DLD1 (cell line): Measurements from ENCODE around the gene PPP1R3C.

Source experiments
- in situ Hi-C: cut with HindIII; loops from 2 replicates; pipeline ENCODE4 v1.10.0; 2017; ENCODE audit warnings: low sequenced_read_pairs

The PPP1R3C gene

DNA sequence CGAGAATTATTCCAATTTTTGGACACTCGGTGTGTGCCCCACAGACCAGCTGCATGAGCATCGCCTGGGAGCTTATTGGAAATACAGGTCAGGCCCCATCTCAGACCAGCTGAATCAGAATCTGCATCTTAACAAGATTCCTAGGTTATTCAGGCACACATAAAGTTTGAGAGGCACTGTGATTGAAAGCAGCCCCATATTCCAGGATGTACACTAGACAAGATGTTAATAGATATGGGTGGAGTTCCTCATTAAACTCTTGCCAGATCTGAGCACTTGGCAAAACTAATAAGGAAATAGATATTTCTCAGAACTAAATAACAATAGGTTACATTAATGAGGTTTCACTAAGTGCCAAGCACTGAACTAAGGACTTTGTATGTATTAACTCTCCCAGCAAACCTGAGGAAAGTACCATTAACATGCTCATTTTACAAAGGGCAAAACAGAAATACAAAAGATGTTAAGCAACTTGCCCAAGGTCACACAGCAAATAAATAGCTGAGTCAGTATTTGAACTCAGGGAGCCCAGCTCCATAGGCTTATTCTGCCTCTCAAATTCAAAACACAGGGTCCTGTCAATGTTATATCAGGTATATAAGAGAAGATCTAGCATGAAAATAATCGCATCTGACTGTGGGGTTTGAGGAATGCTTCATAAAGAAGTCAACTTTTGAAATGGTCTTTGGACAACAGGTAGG, 29.9 kb downstream of the PPP1R3C start:
- in situ Hi-C loops = no loop called here

DNA sequence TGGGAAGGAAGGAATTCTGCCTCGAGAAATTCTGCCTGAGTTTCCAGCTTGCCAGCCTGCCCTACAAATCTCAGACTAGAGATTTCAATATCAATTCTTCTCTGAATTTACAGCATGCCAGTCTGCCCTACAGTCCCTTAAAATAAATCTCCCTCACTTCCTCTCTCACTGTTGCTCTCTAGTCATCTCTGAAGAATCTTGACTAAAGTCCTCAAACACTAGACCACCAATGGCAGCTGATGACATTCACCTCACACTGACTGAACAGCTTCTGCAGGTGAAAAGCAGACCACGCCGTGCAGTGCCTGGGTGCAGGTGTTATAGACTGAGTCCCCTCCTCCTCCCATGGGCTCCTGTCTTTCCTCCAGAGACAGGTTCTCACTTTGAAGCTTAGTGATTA, 30.4 kb downstream of the PPP1R3C start:
- in situ Hi-C loops = no loop called here

DNA sequence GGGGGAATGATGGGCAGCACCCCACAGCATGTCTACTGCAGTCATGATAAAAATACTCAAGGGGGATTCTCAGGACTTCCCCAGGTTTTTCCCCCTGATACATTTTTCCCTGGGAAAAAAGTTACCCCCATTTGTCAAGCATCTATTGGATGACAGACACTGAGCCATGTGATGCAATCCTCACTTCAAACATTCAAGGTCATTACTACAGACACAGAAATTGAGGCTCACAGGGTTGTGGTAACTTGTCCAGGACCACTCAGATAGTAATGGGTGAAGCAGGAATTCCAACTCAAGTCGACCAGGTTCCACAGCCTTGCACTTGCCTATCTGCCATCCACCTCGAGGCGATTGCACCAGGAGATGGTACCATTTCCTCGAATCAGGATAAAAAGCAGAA, 31.7 kb downstream of the PPP1R3C start:
- in situ Hi-C loops = no loop called here

DNA sequence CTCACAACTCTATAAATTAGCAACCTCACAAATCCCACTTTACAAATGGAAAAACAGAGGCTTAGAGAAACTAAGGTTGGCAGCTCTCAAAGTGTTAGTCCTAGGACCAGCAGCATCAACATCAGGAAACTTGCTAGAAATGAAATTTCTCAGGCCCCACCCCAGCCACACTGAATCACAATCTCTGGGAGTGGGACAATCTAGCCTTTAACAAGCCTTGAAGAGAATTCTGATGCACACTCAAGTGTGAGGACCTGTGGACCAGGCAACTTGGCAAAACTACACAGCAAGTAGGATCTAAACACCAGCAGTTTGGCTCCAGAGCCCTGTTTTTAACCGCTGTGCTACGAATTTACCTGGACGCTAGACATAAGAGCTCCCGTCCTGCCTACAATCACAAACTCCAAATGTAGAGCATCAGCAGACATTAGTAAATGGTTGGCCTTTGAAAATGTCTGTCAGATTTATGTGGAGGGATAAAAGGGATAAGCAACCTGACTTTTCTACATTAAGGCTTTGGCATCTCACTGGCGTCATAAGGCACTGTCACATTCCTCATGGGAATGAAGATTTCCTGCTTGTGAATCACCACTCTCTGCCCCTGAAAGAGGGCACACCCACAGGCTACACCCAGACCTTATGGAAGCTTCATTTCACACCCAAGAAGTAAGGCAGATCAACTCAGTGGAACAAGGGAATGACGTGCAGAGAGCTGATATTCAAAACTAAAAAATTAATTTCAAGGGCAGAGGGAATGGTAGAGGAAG, 34.5 kb downstream of the PPP1R3C start:
- in situ Hi-C loops = no loop called here

DNA sequence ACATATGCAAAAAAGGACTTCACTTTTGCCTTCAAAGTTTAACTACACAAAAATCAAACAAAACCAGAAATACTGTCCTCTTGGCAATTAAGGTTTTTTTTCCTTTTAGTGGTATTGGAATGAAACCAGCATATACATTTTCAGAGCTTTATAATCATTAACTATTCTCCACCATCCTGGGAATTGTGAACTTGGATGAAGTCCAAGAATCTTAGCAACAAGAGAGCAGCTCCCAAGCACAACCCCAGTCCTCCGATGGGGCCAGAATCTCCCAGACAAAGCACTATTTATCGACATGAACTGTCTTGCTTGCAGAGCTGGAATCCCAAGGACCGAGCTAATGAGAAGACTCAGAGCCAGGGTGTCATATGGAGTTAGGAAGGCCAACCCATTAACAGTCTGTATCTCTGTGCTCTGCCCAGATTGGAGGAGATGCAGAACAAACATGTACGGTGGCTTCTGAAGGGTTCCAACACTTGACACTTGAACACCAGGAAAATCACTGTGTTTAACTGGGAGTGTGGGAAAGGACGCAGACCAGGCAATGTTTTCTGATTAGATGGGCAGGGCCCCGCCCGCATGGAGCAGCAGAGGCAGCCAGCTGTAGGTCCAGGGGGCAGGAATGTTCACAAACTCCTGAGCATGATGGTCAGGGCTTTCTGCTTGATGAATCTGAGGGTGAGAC, 35.5 kb downstream of the PPP1R3C start:
- in situ Hi-C loops = no loop called here

DNA sequence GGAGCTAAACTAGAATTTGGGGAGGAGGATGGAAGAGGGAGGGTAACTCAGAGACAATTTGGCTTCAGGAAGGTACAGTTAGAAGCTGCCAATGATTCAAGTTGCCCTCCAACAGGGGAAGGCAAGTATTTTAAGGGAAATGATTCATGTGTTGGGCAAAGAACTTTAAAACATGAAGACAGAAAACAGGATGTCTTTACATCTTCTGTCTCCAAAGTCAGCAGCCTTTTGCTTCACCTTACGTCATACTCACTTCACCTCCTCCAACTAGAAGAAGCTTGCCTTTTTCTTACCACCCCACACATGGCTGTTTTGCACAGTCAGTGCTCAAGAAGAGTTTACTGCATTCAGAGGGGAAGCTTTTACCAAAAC, 36.1 kb downstream of the PPP1R3C start:
- in situ Hi-C loops = no loop called here

DNA sequence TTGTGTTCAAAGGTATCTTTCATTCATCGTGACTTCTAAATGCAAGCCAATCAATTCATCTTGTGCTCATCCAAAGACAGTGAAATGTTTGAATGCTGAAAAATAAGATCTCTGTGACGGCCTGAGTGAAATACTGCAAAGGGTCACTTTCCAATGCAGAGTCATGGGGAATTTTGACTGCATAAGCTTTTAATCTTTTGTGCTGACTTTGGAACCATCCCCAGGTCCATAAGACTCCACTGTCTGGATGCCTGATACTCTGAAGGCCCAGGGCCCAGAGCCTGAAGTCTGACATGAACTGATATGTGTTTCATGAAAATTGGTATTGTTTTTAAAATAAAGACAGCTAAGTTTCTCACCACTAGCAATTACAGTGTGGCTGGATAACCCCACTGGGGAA, 39.0 kb downstream of the PPP1R3C start:
- in situ Hi-C loops = no loop called here

DNA sequence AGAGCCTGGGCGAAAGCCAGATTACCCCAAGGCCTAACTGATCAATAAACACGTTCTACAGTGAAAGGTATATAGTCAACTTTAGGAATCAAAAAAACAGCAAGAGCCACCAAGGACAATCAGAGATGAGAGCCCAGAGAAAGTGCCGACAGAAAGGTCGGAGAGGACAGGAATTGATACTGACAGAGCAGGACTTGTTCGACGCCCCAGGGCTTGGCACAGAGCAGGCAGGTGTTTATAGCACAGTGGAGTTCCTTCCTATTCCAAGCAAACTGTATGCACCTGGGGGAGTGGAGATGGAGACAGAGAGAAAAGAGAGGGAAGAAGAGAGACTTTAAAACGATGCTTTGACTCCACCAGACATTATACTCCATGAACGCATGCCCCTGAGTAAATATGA, 39.5 kb downstream of the PPP1R3C start:
- in situ Hi-C loops = no loop called here

DNA sequence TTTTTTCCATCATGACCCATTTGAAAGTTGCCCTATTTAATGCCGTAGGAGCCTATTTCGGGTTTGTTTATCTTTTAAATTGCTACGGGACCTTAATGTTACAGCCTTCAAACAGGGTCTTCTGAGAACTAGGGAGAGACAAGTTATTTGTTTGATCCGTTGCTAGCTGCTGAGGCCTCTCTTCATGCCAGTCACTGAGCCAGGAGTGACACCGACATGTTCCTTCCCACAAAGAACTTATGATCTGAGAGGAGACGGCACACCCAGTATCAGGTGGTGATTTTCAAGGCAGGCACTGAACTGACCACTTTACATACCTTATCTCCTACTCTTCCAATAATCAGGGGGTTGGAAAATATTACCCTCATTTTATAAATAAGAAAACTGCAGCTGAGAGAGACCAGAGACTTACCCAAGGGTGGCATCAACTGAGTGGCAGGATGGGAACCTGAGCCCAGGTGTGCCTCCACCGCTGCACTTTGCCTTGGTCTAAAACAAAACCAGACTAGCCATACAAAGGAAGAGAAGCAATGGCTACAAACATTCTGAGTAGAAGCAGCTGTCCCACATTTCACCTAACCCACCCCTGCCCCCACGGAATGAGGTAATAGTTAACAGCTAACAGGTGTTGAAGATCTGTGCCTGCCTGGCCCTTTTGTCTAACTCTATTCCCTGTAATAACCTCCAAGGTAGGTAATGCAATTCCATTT, 40.5 kb downstream of the PPP1R3C start:
- in situ Hi-C loops = no loop called here

DNA sequence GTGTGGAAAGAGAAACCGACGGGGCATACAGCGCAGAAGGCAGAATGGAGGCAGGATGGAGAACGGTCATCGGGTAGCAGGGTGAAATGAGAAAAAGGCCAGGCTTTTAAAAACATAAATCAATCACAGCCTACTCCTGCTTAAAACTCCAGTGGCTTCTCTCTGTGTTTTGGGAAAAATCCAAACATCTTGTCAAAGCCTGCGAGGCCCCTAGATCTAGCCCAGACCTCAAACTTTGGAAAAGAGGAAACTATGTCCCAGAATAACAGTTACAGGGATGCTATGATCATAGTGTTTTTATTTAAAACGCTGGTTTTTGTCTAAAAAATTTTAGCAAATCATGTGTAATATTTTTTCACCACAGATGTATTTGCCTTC, 41.1 kb downstream of the PPP1R3C start:
- in situ Hi-C loops = no loop called here

DNA sequence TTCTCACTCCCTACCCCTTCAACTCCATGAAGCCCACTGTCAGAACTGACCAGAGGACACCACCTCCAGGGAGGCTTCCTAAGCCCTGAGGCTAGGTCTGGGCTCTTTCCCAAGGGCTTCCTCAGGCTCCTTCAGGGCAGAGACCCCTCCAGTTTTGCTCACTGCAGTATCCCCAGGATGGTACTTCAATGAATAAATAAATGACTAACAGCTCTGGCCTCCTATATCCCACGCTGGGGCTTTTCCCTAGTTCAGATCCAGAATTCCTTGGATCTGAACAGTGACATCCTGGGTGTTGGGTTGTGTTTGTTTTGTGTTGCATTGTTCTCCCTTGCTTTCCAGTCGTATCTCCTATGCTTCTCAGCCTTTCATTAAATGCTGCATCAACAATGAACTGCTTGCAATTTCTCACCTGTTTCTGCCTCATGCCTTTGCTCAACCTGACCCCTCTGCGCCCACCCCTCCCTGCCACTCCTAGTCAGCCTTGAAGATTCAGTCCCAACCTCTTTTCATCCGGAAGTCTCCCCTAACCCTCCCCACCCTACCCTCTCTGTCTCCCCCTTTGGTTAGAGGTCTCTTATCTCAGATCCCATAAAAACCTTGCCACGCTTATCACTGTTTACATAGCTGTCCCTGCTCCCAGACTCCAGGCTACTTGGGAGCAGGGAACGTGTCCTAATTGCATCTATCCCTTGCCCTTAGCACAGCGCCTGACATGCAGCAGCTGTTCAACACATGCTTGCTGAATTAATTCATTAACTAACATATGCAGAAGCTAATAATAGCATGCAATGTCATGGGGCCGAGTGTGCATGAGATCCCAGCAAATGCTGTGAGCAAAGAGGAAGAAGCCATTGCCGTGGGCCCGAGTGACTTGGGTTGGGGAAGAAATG, 41.7 kb downstream of the PPP1R3C start:
- in situ Hi-C loops = no loop called here

DNA sequence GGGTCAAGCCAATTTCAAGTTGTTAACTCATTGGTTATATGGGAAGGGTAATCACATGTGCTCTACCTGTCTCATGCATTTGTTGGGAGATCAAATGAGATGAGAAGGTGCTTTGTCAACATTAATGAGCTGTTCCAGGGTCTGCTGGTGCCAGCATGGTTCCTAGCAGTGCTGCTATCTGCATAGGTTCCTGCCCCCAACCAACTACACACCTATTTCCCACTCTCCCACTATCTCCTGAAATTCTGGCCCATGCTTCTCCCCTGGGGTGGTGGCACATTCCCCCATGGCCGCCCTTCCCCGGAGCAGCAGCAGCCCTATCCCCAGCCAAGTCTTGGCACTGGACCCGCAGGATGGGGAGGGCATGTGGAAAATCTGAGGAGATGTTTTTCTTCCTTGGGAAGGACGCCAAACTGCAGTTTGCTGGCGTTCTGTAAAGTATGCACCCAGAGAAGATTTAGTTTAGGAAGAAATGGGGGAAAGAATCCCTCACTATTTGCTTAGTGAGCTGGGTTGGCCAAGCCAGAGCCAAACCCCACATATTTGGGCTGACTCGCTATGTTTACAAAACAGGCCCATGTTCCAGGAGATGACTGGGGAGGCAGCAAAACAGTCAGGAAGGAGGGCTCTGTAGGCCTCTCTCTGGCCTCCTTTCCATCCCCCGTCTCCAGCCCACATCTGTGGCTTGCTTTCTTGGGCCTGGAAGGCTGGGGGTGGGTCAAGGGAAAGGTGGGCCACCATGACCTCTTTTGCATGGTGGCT, 42.5 kb downstream of the PPP1R3C start:
- in situ Hi-C loops = no loop called here

DNA sequence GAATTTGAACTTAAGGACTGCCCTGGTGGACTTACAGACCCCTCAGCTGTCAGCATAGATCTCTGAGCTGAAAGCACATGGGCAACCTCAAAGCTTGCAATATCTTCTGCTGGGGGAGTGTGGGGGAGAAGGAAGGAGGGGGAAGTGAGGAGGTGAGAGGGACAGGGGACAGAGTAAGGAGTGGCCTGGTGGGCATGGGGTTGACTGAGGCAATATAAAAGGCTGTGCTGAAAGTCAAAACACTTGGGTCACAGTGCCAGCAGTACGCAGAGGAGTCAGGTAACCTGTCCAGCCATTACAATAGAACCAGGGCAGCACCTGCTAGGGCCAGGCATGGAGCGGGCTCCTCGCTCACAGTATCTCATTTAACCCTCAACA, 43.2 kb downstream of the PPP1R3C start:
- in situ Hi-C loops = no loop called here

DNA sequence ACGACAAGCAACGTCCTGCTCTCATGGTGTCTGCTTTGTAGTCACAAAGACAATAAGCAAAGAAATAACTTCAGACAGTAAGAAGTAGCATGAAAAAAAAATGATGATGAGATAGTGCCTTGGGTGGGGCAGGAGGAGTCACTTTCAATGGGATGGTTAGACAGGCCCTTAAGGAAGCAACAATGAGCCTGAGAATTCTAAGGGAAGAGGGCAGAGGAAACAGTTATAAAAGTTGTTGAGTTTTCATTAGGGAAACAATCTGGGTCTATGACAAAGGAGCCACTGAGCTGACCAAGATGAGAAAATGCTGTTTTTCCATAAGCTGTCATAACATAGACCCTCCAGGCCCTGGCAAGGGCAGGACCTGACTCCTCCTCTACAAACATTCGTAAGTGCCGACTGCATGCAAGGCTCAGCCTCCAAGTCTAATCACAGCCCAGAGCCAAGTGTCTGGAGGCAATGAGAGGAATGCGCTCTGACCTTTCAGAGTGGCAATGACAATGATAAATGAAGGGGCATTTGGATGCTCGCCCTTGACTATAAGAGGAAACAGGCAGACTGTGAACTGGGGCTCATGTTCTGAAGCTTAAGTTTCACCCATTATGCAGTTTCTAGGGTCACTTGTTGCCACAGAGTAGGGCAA, 43.7 kb downstream of the PPP1R3C start:
- in situ Hi-C loops = no loop called here

DNA sequence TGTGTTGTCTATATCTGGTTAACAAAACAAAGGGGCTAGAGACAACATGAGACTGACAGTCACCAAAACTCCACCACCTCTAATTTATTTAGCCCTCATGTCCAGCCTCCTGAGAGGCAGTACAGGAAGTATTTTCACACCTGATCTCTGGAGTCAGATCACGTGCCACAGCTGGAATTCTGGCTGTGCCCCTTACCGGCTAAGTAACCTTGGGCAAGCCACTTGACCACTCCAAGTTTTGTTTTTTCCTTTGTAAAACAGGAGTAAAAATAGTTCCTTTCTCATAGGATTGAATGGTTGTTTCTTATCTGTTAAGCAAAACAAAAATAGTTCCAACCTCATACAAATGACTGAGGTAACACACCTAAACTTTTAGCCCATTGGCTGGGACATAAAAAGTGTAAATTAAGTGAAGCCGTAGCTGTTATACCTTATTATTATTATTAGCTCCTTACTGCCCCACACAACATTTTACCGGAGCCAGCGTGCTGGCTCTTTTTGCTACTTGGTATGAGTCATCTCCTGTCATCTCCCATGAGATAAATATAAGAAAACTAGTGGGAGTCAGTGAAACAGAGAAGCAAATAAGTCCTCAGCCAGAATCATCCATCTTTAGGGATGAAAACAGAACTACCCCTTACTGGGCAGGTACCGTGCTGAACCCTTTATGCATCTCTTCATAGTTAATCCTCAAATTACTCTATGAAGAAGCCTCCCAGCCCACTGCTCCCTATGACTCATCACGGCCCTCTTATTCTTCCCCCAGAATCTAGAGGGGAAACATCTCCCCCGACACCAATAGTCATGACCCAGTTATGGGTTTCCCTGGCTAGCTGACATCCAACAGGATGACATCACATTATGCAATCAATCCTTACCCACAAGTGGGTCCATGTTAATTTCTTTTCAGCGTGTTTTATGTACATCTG, 44.9 kb downstream of the PPP1R3C start:
- in situ Hi-C loops = no loop called here

DNA sequence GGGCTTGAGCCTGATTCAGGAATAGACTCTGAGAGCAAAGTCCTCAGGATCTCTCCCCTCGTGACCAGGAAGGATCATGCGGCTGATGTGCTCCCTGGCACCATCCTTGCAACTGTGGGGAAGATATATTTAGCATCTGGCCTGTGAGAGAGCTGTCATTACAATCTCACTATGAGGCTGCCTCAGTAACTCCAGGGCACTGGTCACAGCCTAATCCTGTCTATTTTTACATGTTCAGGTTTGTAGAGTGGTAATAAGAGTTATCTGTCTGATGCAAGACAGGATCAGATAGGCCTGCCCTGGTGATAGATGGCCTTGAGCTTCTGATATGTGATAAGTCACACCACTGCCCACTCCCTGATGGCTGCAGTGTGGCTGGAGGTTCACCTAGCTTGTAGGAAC, 50.7 kb downstream of the PPP1R3C start:
- in situ Hi-C loops = no loop called here

DNA sequence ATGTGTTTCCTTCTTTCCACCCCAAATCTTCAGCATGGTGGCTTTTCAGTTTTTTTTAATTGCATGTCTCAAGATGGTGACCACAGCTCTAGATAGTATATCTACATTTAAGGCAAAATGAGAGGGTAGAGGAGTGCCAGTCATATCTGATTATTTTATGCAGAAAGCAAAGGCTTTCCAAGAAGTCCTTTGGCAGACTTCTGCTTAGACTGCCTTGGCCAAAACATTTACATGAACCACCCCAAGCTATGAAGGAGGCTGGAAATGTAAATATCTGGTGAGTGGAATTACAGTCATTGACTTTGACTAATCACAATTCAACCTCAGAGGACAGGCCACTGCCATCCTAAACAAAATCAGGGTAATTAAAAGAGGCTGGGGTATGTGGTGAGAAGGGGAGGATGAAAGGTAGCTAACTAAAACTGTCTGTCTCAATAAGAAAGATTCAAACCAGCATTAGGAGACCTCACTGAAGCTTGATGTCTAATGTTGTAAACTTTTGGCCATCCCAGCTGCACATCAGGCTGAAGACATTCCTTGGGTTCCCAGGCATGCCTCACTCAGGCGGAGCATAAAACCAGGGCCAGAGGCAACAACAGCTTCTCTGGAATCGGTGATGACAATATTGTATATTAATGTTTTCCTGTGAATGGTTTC, 53.4 kb downstream of the PPP1R3C start:
- in situ Hi-C loops = no loop called here
